H9 (cell line): ENCODE measurements around the gene SLC29A4. TPM values are rescaled to one million over a fixed set of nuclear protein-coding genes. Genes with fewer than 3 reads are reported as not detected.

Experiments used
- DNase-seq: peaks from one replicate; pipeline ENCODE4 v3.0.0-alpha.2; 2017
- H2AFZ ChIP-seq: one replicate; pipeline ENCODE4 v1.6.1; 2013; ENCODE audit warnings: mild to moderate bottlenecking, low read length, control low read depth, moderate library complexity
- H2AK5ac ChIP-seq: 2 replicates; pipeline ENCODE4 v1.6.1; 2013; ENCODE audit warnings: low read length, control low read depth, mixed read lengths; ENCODE audit not compliant: insufficient read length
- H2BK120ac ChIP-seq: one replicate; pipeline ENCODE4 v1.6.1; 2013; ENCODE audit warnings: low read depth, mild to moderate bottlenecking, low read length, control low read depth, inconsistent platforms; ENCODE audit not compliant: poor library complexity, severe bottlenecking
- H2BK12ac ChIP-seq: 2 replicates; pipeline ENCODE4 v1.6.1; 2013; ENCODE audit warnings: low read length, control low read depth, mixed read lengths, low read depth; ENCODE audit not compliant: insufficient read length
- H2BK15ac ChIP-seq: 2 replicates; pipeline ENCODE4 v1.6.1; 2013; ENCODE audit warnings: low read depth, low read length, control low read depth
- H2BK20ac ChIP-seq: one replicate; pipeline ENCODE4 v1.6.1; 2013; ENCODE audit warnings: low read depth, mild to moderate bottlenecking, low read length, control low read depth, inconsistent platforms; ENCODE audit not compliant: poor library complexity, severe bottlenecking
- H2BK5ac ChIP-seq: 2 replicates; pipeline ENCODE4 v1.6.1; 2013; ENCODE audit warnings: low read length, control low read depth, mixed read lengths; ENCODE audit not compliant: insufficient read length
- H3K14ac ChIP-seq: 2 replicates; pipeline ENCODE4 v1.6.1; 2013; ENCODE audit warnings: low read length, control low read depth; ENCODE audit not compliant: insufficient read depth
- H3K18ac ChIP-seq: 2 replicates; pipeline ENCODE4 v1.6.1; 2013; ENCODE audit warnings: low read depth, mild to moderate bottlenecking, mixed read lengths, low read length, control low read depth; ENCODE audit not compliant: insufficient read length
- H3K23ac ChIP-seq: 2 replicates; pipeline ENCODE4 v1.6.1; 2013; ENCODE audit warnings: low read length, control low read depth, mixed read lengths, low read depth; ENCODE audit not compliant: insufficient read length
- H3K23me2 ChIP-seq: 2 replicates; pipeline ENCODE4 v1.6.1; 2013; ENCODE audit warnings: low read depth, mild to moderate bottlenecking, mixed read lengths, low read length, control low read depth; ENCODE audit not compliant: insufficient read length, poor library complexity, severe bottlenecking
- H3K27ac ChIP-seq: 2 replicates; pipeline ENCODE4 v1.5.1; 2013; ENCODE audit warnings: low read length, control low read depth, mixed read lengths, low read depth; ENCODE audit not compliant: insufficient read length
- H3K27me3 ChIP-seq: 2 replicates; pipeline ENCODE4 v1.6.1; 2013; ENCODE audit warnings: low read length, control low read depth, inconsistent platforms; ENCODE audit not compliant: insufficient read depth
- H3K4ac ChIP-seq: 2 replicates; pipeline ENCODE4 v1.6.1; 2013; ENCODE audit warnings: low read depth, mild to moderate bottlenecking, control low read depth, inconsistent platforms, low read length, moderate library complexity
- H3K4me1 ChIP-seq: 2 replicates; pipeline ENCODE4 v1.6.1; 2013; ENCODE audit warnings: low read length, control low read depth, inconsistent platforms; ENCODE audit not compliant: insufficient read depth
- H3K4me2 ChIP-seq: 2 replicates; pipeline ENCODE4 v1.6.1; 2013; ENCODE audit warnings: low read length, control low read depth, mixed read lengths; ENCODE audit not compliant: insufficient read length, insufficient read depth
- H3K56ac ChIP-seq: 2 replicates; pipeline ENCODE4 v1.6.1; 2013; ENCODE audit warnings: low read depth, mild to moderate bottlenecking, mixed read lengths, low read length, control low read depth; ENCODE audit not compliant: insufficient read length
- H3K79me1 ChIP-seq: 2 replicates; pipeline ENCODE4 v1.6.1; 2013; ENCODE audit warnings: low read depth, mild to moderate bottlenecking, moderate library complexity, low read length, control low read depth, inconsistent platforms; ENCODE audit not compliant: insufficient read depth, poor library complexity, severe bottlenecking
- H3K79me2 ChIP-seq: 2 replicates; pipeline ENCODE4 v1.6.1; 2013; ENCODE audit warnings: low read length, control low read depth, inconsistent platforms; ENCODE audit not compliant: insufficient read depth
- H3K9ac ChIP-seq: 2 replicates; pipeline ENCODE4 v1.6.1; 2013; ENCODE audit warnings: low read length, control low read depth, mixed read lengths; ENCODE audit not compliant: insufficient read length; ENCODE audit errors: extremely low read depth
- H3K9me3 ChIP-seq: one replicate; pipeline ENCODE4 v1.6.1; 2013; ENCODE audit warnings: low read depth, low read length, inconsistent platforms; ENCODE audit not compliant: control insufficient read depth
- H3T11ph ChIP-seq: one replicate; pipeline ENCODE4 v1.6.1; 2013; ENCODE audit warnings: mild to moderate bottlenecking, low read length, control low read depth, inconsistent platforms
- H4K20me1 ChIP-seq: one replicate; pipeline ENCODE4 v1.6.1; 2013; ENCODE audit not compliant: control insufficient read depth, insufficient read length, insufficient read depth
- H4K5ac ChIP-seq: 2 replicates; pipeline ENCODE4 v1.6.1; 2013; ENCODE audit warnings: low read depth, mild to moderate bottlenecking, mixed read lengths, low read length, control low read depth; ENCODE audit not compliant: insufficient read length
- H4K8ac ChIP-seq: replicated peaks from 2 replicates; pipeline ENCODE4 v1.6.1; 2013; ENCODE audit warnings: low read length, control low read depth, mixed read lengths, low read depth; ENCODE audit not compliant: insufficient read length
- H4K91ac ChIP-seq: 2 replicates; pipeline ENCODE4 v1.6.1; 2013; ENCODE audit warnings: low read depth, mild to moderate bottlenecking, moderate library complexity, mixed read lengths, low read length, control low read depth; ENCODE audit not compliant: insufficient read length
- H3K27ac Mint-ChIP-seq, 3 experiments: 2 replicates in 2 of 3; 3 replicates in 1 of 3; pipeline ENCODE4 v1.8.0; 2020 to 2021; ENCODE audit warnings: mixed read lengths in 3 of 3, mild to moderate bottlenecking in 1 of 3, moderate library complexity in 1 of 3
- H3K27me3 Mint-ChIP-seq: 2 replicates; pipeline ENCODE4 v1.8.0; 2021; ENCODE audit warnings: low read depth, mild to moderate bottlenecking, moderate library complexity, mixed read lengths
- H3K36me3 Mint-ChIP-seq, 3 experiments: 2 replicates in 2 of 3; 3 replicates in 1 of 3; pipeline ENCODE4 v1.8.0; 2020 to 2021; ENCODE audit warnings: low read depth in 3 of 3, mixed read lengths in 3 of 3; ENCODE audit not compliant: insufficient read depth in 1 of 3
- H3K4me1 Mint-ChIP-seq, 2 experiments: 2 replicates each; pipeline ENCODE4 v1.8.0; 2020; ENCODE audit warnings: mixed read lengths in 2 of 2
- H3K4me3 Mint-ChIP-seq, 2 experiments: 2 replicates in 1 of 2; 3 replicates in 1 of 2; pipeline ENCODE4 v1.8.0; 2020 to 2021; ENCODE audit warnings: mild to moderate bottlenecking in 2 of 2, mixed read lengths in 2 of 2, moderate library complexity in 1 of 2
- H3K9me3 Mint-ChIP-seq, 2 experiments: 2 replicates in 1 of 2; 3 replicates in 1 of 2; pipeline ENCODE4 v1.8.0; 2020; ENCODE audit warnings: mild to moderate bottlenecking in 2 of 2, mixed read lengths in 2 of 2, moderate library complexity in 1 of 2
- WGBS: extraction: QIAGEN DNeasy Blood & Tissue Kit; methylation state at CpG from one replicate; pipeline ENCODE4 v1.1.7; 2013; ENCODE audit warnings: missing lambda C conversion rate, low lambda C conversion rate, mixed read lengths; ENCODE audit not compliant: insufficient read length; ENCODE audit errors: extremely low coverage; 5-methylcytosine and 5-hydroxymethylcytosine counted together
- total RNA-seq: library from RNA; stranded (reverse); gene quantifications from 2 replicates; pipeline ENCODE4 v1.2.1, GENCODE V29; 2021
- TF ChIP-seq, protein P1 (sequence below): fragments of 200-600 bp; sonication (generic); conservative IDR thresholded peaks from 3 replicates; pipeline ENCODE4 v1.8.0; 2021; ENCODE audit warnings: antibody characterized with exemption, mild to moderate bottlenecking

The SLC29A4 gene
- total RNA-seq, 1 experiment from 2014 or later = 12.4 TPM

- Histone ChIP-seq H4K5ac (no peak overlapping the region), H2AFZ (no peak overlapping the region), H3K4ac (no peak overlapping the region), H3K27me3 (peaks cover 9% of the 10 kb centered on the region; the same call in 1 of the 2 replicates), H3K56ac (no peak overlapping the region), H4K20me1 (no peaks in the 10 kb centered on the region), H3K23me2 (no peaks in the 10 kb centered on the region), H3K14ac (no peak overlapping the region), H2AK5ac (no peak overlapping the region), H4K8ac (no peak overlapping the region), H2BK20ac (no peak overlapping the region), H2BK15ac (no peak overlapping the region), H3K18ac (no peak overlapping the region), H3K79me2 (no peaks in the 10 kb centered on the region), H3K23ac (no peak overlapping the region), H2BK12ac (no peak overlapping the region), H4K91ac (no peak overlapping the region), H3K9ac (no peak overlapping the region), H3K9me3 (no peaks in the 10 kb centered on the region), H3K27ac (no peak overlapping the region), H3T11ph (no peak overlapping the region), H3K4me2 (no peak overlapping the region), H2BK120ac (no peak overlapping the region), H3K79me1 (no peaks in the 10 kb centered on the region), H3K4me1 (no peaks in the 10 kb centered on the region), H2BK5ac (no peak overlapping the region)
- H3K4me3 Mint-ChIP-seq = no peak overlapping the region; a peak in 1 of 5 replicates
- H3K27me3 Mint-ChIP-seq = peaks cover 9% of the 10 kb centered on the region
- peaks cover 6 to 17% of the 10 kb centered on the region in 2 experiments for H3K4me1 Mint-ChIP-seq
- no CpG with 5 or more reads among the region's 13 CpGs for WGBS
- TF ChIP-seq, protein P1, sequence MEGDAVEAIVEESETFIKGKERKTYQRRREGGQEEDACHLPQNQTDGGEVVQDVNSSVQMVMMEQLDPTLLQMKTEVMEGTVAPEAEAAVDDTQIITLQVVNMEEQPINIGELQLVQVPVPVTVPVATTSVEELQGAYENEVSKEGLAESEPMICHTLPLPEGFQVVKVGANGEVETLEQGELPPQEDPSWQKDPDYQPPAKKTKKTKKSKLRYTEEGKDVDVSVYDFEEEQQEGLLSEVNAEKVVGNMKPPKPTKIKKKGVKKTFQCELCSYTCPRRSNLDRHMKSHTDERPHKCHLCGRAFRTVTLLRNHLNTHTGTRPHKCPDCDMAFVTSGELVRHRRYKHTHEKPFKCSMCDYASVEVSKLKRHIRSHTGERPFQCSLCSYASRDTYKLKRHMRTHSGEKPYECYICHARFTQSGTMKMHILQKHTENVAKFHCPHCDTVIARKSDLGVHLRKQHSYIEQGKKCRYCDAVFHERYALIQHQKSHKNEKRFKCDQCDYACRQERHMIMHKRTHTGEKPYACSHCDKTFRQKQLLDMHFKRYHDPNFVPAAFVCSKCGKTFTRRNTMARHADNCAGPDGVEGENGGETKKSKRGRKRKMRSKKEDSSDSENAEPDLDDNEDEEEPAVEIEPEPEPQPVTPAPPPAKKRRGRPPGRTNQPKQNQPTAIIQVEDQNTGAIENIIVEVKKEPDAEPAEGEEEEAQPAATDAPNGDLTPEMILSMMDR = no peak
- no peak overlapping the region for H3K27ac Mint-ChIP-seq
- no peak for DNase-seq
- H3K36me3 Mint-ChIP-seq = peaks cover 8 to 32% (median 28%) of the 10 kb centered on the region in 3 experiments
- peaks cover 25 to 28% of the 10 kb centered on the region in 2 experiments for H3K9me3 Mint-ChIP-seq
These were observed 62.4 kb downstream of the SLC29A4 start for GRCh38 chr7:5345171-5345570.
